NCI-H345 (cell line): Measurements from ENCODE around the gene KCNIP3.

Experiments
- DNase-seq: peaks from one replicate; lab custom pipeline; 2025; lab: John Stamatoyannopoulos, UW

Gene KCNIP3

DNA sequence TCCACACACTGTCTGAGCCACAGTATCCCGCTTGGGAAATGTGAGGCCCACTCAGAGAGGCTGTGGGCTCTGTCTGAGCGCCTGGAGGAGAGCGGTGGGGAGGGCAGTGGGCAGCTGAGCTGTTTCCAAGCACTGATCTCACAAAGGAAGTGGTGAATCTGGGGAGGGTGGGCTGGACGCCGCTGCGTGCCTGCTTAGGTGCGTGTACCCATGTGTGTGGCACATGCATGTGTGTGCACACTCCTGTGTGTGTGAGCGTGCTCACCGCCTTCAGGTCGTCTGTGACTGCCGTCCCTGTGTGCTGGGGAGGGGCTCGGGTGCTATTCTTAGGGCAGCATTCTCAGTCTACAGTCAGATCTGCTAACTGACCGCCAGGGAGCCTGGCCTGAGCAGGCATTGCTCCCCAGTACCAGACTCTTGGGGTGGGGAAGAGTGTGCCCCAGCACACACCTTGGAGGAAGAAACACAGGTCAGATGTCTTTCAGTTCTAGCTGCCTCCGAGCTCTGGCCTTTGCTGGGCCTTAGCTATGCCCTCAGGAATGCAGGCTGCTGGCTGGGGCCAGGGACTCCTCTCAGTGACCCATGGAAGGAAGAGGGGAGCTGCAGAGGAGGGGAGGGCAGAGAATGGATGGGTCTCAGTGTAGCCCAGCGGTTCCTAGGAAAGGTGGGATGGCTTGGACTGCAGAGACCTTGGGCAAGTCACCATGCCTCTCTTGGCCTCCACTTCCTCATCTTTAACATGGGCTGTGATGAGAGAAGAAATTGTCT, 31.4 kb downstream of the KCNIP3 start:
- no peak for DNase-seq

DNA sequence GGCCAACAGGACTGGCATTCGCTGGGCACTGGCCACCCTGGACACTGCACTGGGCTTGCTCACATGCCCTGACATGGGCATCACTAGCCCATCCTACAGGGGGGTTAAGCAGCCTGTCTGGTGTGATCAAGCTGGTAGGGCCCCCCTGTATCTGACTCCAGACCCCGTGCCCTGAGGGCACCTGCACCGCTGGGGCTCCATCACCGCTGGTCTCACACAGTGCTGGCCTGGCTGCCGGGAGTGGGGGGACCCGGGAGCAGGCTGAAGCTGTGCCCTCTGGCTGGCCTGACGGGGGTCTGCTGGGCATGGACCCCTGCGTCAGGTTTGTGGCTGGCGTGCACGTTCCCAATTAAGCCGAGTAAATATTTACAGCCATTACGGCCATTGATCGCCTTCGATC, 32.3 kb downstream of the KCNIP3 start:
- DNase-seq: no peak

DNA sequence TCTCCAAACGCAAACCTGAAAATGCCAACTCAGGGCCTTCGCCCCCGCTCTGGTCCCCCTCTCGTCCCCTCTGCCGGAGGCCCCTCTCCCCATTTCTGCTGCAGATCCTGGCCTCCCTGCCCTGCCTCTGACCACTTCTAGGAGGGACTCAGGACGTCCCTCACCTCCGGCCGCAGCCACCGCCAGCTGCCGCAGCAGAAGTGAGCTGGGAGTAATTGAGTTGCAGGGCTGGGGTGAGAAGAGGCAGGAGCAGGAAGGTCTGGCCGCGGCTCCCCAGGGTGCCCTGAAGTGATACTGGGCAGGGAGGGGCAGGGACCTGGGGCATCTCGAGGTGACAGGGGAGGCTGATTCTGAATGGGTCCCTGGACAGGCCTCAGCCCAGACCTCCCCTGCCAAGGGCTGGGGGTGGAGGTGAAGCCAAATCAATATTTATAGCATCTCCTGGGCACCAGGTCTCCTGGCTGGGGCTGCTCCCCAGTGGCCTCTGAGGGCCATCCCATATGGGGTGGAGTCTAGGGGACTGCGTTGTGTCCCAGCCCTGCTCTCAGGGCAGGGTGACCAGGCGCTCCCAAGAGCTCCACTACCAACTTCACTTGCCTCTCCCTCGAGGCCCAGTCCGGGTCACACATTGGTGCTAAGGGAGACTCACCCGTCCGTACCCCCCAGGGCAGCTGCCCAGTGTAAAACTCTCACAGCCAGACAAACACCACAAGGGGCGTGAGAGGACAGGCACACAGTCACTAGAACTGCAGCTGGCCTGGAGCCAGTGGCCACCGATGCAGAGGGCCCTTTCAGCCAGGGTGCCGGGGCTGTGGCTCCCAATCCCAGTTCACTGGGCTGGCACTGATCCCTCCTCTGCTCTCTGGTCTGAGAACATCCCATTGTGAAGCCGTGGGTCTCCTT, 33.0 kb downstream of the KCNIP3 start:
- no peak for DNase-seq

DNA sequence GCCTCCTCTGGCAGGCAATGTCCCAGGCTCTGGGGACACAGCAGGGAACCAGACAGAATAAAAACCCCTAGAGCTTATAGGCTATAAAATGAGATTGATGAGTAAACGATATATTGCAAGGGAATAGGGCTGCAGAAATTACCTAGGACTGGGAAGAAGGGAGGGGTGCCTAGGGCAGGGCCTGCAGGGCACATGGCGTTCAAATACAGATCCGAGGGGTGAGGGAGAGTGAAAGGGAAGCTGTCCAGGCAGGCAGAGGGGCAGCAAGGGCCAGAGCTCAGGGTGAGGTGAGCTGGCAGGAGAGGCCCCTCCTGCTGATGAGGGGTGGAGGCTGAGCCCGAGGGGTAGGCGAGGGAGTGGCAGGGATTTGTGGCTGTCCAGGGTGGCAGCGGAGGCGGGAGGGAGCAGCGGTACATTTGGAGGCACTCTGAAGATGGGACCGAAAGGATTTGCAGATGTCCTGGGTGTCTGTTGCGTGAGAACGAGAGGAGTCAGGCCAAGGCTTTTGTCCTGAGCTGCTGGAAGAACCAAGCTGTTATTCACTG, 33.7 kb downstream of the KCNIP3 start:
- DNase-seq: no peak

DNA sequence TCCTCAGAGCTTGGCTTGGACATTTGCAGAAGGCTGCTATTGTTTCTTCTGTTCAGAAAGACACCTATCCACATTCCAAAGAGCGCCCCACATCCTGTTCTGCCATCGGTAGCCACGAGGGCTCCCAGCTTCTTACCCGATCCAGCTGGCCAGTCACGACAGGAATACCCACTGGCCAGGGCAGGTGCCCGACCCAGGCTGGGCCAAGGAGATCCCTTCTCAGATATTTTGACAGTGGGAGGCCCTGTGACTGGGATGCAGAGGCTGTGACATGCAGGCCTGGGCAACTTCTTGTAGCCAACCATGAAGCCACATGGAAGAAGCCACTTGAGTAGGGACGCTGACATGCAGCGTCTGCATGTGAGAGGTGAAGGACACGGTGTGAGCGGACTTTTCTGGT, 34.5 kb downstream of the KCNIP3 start:
- DNase-seq: no peak

DNA sequence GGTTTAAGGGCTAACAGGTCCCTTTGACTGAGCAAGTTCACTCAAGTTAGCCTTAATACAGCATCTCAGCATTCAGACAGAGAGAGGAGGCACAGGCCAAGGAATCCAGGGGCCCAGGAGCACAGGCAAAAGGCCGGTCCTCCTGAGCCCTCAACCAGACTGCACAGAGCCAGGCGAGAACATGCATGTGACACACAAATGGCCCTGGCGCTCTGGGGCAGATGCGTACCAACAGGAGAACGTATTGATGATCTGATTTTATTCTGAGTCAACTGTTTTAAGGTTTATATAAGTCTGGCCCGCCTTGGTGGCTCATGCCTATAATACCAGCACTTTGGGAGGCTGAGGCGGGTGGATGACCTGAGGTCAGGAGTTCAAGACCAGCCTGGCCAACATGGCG, 34.9 kb downstream of the KCNIP3 start:
- DNase-seq: no peak

DNA sequence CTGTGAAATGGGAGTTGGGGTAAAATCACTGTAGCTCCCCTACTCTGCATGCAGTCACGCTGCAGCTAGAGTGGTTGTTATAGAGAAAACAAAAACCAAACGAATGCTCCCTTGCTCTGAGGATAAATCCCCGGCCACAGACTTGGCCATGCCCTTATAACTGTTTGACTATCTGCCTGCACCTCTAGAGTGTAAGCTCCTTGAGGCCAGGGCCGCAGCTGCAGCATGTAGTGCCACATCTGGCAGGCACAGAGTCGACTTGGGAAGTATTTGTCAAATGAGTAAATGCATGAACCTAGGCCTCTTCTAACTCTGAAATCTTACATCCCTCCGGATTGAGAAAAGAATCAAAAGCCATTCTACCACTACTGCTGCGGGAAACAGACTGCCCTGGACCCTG, 35.9 kb downstream of the KCNIP3 start:
- DNase-seq: no peak

DNA sequence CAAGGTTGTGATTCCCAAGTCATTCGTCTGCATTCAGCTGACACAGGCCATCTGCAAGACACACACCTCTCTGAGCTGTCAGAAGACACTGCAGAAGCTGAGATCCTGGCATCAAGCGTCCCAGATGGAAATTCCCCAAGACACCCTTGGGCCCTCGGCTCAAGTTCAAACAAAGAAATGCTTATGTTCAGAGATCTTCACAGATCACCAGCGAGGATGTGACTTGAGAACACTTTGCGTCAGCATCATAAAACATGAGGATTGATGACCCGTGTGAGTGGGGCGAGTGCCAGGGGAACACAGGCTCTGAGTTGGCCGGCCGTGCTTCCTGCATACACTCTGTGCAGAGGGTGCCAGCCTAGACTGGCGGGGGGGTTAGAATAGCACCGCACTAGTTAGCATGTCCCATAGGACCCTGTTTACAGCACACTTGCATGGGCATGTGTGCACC, 36.8 kb downstream of the KCNIP3 start:
- no peak for DNase-seq

DNA sequence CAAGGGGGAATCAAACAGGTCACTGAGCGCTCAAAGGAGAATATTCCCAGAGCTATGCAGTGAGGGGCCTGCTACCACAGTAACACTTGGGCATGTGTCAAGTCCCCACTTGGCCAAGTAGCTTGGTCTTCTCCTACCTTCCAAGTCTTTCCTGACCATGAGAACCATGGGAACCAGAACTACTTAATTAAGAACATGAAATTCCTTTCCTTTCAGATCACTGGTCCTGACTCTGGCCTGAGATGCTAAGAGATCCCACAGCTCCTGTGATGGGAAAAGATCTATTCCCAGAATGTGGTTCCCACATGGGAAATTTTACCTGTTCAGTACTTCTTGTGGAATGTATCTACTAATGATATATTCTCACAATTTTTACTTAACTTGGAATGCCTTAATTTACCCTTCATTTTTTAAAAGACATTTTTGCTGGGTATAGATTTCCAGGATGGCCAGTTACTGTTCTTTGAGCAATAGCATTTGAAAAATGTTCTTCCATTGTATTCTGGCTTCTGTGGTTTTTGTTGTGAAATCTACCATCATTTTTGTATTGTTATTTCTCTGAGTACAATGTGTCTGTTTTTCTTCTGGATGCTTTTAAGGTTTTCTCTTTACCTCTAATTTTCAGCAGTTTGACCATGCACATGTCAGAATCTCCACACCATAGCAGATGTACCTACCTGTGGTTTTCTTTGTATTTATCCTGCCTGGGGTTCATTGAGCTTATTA, 37.9 kb downstream of the KCNIP3 start:
- no peak for DNase-seq

DNA sequence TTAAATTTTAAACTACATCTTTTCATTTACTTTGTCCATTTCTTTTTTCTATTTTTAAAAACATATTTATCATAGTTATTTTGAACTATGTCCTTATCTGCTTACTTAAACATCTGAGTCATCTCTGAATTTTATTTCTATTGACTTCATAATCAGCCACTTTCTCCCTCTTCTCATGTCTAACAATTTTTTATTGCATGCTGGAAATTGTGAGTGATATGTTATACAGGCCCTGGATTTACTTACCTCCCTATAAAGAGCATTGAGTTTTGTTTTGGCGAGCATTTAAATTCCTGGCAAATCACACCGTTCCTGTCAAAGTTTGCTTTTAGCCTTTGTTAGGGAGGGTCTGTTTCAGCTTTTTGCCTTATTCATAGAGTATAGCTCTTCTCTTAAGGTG, 39.3 kb downstream of the KCNIP3 start:
- DNase-seq: no peak

DNA sequence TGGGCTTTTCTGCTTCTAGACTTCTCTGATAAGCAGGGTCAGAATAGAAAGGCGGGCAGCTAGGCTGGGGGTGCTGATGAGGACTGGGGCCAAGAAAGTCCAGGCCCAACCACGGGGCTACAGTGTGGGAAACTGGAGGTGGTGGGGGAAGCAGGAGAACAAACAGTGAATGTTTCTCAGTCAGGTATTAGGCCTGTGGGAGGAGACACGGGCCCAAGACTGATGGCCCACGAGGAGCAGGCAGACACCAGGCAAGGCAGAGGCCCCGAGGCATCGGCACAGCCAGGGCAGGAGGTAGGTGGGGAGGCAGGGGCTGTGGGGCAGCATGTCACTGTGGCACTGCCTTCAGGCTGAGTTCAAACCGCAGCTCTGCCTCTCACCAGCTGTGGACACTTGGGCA, 40.7 kb downstream of the KCNIP3 start:
- no peak for DNase-seq

DNA sequence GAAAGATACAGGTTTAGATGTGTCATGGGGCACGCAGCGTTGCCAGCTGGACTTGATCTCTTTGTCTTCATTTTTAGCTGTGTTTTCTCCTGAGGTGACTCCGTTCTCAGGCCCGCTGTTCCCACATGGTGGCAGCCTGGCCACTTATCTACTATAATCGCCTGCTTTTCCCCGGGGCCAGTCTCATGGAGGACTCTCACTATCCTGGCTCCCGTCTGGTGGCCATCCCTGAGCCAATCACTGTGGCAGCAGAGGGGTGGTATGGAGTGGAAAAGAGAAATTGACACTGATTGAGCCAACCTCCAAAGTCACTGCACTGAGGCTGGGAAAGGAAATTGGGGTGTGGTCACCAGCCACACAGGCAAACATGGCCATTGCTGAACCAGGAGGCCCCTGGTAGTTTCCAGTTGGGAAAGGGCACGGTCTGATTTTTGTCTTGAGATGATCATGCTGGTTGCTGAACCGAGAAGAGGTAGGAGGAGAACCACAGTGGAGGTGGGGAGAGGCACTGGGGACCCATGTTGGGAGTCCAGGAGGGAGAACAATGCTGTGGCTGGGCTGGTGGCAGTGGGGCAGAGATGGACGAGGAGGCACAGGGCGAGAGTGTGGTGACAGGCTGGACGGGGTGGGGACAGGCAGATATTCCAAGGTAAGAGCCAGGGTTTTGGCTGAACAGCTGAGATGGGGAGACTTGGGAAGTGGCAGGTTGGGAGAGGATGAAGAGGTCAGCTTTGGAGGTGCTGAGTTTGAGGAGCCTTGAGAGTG, 45.6 kb downstream of the KCNIP3 start:
- no peak for DNase-seq

DNA sequence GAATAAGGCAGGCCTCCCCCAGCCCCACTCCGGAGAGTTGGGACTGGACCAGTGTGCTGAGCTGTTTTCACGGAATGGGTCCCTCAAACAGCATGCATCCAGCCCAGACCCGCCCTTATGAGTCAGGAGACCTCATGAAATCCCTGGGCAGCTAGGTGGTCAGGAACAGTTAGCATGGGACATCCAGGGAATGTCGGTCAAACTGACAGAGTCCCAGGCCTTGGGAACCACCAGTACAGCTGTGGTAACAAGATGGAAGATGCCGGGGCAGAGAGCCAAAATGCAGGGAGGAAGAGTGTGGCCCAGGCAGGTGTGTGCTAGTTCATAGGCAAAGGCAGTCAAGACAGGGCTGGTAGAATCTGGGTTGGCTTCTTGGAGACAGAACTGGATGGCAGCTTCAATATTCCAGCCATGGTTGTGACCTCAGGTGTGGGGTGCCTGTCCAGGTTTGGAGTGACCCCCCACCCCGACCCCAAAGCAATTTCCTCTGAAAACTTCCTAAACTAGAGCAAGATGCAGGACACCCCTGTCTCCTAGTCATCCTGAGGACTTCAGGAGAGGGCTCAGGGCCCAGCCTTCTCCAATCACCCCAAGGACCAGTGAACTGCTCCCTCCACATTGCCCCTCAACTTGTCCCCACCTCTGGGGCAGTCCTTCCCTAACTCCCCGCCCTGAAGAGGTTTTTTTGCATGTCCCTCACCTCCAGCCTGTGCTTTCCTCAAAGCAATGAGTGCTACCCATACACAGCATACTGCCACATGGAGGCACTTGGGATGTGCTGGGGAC, 46.5 kb downstream of the KCNIP3 start:
- no peak for DNase-seq

DNA sequence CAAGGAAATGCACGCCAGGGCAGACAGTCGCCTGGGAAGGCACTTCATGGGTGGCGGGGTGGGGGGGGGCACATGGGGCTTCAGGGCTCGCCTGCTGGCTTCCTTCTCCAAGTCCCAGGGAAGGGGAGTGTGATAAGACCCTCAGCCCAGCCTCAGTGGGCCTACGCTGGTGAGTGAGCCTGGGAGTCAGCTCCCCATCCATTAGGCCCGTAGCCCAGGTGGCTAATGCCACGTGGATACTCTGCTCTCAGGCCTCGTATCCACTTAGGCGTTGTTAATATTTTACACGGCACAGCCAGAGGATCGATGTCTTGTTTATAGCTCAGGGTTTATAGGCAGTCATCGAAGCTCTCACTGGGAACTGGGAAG, 47.1 kb downstream of the KCNIP3 start:
- DNase-seq: no peak

DNA sequence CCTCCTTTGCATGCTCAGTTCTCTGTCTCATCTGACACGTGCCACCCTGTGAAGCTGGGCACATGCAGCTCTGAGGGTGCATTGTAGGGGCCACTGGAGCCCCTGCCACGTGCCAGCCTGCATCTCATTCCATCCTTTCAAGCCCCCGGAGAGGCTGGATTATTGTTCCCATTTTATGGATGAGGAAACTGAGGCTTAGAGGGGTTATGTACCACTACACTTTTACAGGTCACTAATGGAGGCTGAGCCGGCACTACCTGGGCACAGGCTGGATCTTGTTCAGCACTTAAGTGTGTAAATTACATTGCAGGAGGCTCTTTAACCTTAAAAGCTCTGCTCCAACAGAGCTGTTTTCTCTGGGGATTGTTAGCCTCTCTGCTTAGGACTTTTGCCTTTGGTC, 47.5 kb downstream of the KCNIP3 start:
- DNase-seq: no peak

DNA sequence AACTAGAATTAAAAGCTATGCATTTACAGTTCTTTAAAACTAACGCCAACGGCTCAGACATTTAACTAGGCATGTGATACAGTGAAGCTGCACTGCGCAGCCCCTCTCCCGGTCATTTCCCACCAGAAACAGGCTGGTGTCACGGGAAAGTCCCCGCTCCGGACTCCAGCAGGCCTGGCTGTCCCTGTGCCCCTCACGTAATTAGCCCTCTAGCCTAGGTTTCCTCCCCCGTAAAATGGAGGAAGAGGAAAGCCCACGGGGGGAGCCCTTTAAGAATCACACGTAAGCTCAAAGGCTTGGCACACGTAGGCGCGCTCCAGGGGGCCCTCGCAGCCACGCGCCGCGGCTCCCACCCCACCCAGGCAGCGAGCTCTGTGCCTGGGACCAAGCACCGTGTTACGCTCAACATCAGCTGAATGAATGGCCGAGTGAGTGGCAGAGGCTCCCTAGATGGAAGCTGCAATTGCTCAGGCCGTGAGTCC, 48.0 kb downstream of the KCNIP3 start:
- DNase-seq: no peak

DNA sequence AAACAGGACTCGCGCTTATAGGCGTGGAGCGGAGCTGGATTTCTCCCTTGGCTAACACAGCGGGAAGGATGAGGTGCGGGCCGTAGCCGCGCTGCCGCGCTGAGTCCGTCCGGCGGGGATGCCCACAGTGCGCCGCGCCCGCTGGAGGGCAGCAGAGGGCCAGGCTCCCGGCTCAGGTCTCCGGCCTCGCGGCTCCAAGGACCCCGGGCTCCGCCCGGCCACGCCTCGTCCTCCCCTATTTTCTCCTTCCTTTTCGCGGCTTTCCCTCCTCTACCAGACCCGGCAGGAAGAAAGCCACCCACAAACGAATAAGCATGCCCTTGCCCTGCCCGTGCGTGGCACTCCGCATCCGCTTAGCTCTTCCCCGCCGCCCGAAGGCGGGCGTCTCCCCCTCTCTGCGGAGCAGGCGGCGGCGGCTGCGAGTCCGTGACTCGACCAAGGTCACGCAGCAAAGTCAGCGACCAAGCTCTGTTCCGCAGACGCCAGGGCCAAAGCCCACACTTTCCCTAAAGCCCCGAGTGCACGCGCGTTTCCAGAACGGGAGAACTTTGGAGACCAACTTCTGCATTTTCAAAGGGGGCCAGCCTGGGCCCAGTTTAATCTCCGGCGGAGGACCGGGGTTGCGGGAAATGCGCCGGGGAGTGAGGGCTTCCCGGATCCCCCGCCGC, 48.5 kb downstream of the KCNIP3 start:
- DNase-seq: peak; percentile 77

DNA sequence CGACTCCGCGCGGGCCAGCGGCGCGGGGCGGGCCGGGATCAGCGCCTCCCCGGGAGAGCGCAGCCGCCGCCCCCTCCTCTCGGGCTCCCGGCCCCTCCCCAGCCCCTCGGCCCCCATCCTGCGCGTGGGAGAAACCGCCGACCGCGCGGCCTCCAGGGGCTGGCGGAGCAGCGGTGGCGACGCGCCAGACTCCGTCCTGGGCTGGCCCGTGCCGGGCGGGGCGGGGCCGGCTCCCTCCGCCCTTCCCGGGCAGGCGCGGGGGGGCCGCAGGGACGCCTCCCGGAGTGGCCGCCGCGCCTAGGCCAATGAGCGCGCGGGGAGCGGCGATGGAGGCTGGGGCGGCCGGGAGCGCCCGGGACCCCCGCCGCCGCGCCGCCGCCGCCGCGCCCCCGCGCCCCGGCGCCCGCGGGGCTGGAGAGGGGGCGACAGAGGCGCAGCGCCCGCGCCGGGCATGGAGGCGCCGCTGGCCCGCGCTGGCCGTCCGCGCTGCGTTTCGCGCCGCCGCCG, 49.1 kb downstream of the KCNIP3 start:
- DNase-seq: peak; percentile 32

DNA sequence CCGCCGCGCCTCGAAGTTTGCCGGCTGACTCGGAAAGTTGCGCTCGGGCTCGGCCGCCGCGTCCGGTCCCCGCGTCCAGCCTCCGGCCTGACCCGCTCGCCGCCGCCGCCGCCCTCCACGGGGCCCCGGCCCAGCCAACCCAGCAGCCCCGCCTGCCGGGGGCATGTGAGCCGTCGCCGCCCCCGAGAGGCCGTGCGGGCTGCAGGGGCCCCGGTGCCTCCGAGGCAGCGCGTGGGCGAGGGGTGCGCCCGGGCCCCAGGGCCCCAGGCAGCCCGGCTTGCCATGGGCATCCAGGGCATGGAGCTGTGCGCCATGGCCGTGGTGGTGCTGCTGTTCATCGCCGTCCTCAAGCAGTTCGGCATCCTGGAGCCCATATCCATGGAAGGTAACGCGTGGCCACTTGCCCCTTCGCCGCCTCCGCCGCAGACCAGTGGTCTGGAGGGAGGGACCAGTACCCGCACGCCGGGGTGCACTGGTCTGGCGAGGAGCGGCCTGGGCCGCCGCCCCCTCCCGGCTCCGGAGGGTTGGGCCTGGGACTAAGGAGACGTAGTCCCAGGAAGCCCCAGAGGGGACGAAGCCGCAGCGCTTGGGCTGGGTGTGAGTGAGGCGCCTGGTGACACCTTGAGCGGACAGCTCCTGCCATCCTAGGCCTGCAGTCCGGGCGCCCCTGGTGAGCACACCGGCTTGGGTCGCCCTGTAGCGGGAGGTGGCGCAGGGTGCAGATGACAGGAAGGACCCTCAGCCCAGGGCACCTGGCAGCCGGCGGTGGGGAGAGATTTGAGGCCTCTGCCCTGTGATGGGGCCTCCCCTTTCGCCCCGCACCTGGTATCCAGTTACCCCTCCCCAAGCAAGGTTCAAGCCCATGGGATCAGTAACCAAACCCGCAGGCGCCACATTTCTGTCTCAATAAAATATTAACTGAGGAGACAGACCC, 49.9 kb downstream of the KCNIP3 start:
- no peak for DNase-seq
